ENCODE results near the gene NPHS2.

The NPHS2 gene

DNA sequence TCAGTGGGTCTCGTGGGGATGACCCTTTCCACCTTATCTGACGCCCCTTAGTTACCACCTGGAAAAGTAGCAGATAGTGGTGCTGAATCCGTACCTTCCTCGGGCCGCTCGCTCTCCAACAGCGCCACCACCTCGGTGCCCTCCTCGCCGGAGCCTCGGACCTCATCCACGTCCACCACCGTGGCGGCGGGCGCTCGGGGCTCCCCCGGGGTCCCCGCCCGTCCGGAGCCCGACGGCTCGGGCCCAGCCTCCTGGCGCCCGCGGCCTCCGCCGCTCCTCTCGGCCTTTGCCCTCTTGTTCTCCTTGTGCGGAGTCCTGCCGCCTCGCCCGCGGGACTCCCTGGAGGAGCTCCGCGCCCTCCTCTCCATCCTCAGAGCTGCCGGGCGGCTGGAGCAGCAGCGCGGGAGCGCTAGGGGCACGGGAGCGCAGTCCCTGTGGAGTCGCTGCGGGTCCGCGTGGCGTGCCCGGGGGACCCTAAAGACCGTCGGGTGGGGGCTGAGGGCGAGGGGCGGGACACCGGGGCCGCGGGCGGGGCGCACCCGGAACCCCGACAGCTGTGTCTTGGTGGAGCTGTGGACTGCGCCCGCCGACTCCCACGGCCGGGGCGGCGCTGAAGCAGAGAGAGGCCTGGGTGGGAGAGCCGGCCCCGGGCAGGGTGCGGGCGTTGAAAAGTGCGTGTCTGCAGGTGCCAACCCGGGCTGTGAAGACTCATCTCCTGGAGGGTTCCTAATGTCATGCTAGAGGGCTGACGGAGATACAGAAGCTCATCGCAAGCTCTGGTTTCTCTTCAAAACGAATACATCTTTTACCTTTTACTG is at the start of gene NPHS2:
NPHS2 (minus strand) TSS at position 452 of the 818 bp plus-strand sequence; CDS start at position 368, 84 bp downstream.
- TF ChIP-seq CTCF (IDR thresholded peaks at IDR 0.05; ENCODE audit: low read depth, low read length), result no peak
- H3K4me3 ChIP-seq (ENCODE audit: low read depth, low read length), result no peak within 1 kb of the TSS

GRCh38 chr1:179612361-179612760 is 36.6 kb upstream of the NPHS2 start:
- TF ChIP-seq CTCF (IDR thresholded peaks at IDR 0.05; ENCODE audit: low read depth, low read length), result no peak
- H3K4me3 ChIP-seq (ENCODE audit: low read depth, low read length), result no peak overlapping the region

GRCh38 chr1:179601093-179601492 is 25.3 kb upstream of the NPHS2 start:
- H3K4me3 ChIP-seq (ENCODE audit: low read depth, low read length), result no peak overlapping the region
- TF ChIP-seq CTCF (IDR thresholded peaks at IDR 0.05; ENCODE audit: low read depth, low read length), result no peak

GRCh38 chr1:179599623-179600249 is 24.0 kb upstream of the NPHS2 start:
- no peak overlapping the region for H3K4me3 ChIP-seq (ENCODE audit: low read depth, low read length)
- TF ChIP-seq CTCF (IDR thresholded peaks at IDR 0.05; ENCODE audit: low read depth, low read length), result 0 out of 2 replicates have a peak, but pooled peaks have one; percentile 18

DNA sequence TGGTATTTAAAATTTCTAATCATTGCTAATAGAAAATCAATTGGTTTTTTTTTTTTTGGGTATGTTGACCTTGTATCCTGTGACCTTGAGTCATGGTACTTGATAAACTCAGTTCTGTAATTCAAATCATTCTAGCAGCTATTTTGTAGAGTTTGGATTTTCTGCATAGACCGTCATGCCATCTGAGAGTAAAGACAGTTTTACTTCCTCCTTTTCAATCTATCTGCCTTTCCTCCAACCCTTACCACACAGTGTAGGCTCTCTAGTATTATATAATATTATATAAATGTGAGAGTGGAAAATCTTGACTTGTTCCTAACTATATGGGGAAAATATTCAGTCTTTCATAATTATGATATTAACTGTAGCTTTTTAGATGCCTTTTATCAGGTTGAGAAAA is 22.9 kb upstream of the NPHS2 start:
- H3K4me3 ChIP-seq (ENCODE audit: low read depth, low read length), result no peak overlapping the region
- TF ChIP-seq CTCF (IDR thresholded peaks at IDR 0.05; ENCODE audit: low read depth, low read length), result no peak

GRCh38 chr1:179591592-179592580 is 16.1 kb upstream of the NPHS2 start, which contains the start of gene TDRD5:
Gene TDRD5, plus strand, starts transcription at chr1:179591832. Its CDS starts 784 bp downstream, at chr1:179592616.
- no peak within 1 kb of the TSS for H3K4me3 ChIP-seq (ENCODE audit: low read depth, low read length)
- no peak for TF ChIP-seq CTCF (IDR thresholded peaks at IDR 0.05; ENCODE audit: low read depth, low read length)
